Measurements from ENCODE around the gene TIGD3.

- TF ChIP-seq CBX1 (IDR thresholded peaks at IDR 0.05; ENCODE audit: low read depth) (no peak), PREB (CRISPR knock-in tag; IDR thresholded peaks at IDR 0.05) (no peak), BHLHE40 (IDR thresholded peaks at IDR 0.05; ENCODE audit: low read length) (no peak), CTCF (IDR thresholded peaks at IDR 0.05 in 2 of 3, conservative IDR thresholded peaks at IDR 0.05 in 1 of 3; ENCODE audit: insufficient read depth in 2 of 3, low read depth in 1 of 3, low read length in 3 of 3) (no peak), ZNF551 (CRISPR knock-in tag; IDR thresholded peaks at IDR 0.05) (no peak), MAZ (CRISPR knock-in tag; conservative IDR thresholded peaks at IDR 0.05 in 1 of 2, IDR thresholded peaks at IDR 0.05 in 1 of 2) (no peak), NCOA1 (IDR thresholded peaks at IDR 0.05; ENCODE audit: low read depth) (no peak), PHF8 (IDR thresholded peaks at IDR 0.05; ENCODE audit: borderline replicate concordance, low read length) (no peak), ELF4 (CRISPR knock-in tag; IDR thresholded peaks at IDR 0.05) (no peak), POLR2AphosphoS5 (IDR thresholded peaks at IDR 0.05; ENCODE audit: control insufficient read depth, insufficient read depth, low read depth, low read length) (no peak)
- TF ChIP-seq, protein P1, sequence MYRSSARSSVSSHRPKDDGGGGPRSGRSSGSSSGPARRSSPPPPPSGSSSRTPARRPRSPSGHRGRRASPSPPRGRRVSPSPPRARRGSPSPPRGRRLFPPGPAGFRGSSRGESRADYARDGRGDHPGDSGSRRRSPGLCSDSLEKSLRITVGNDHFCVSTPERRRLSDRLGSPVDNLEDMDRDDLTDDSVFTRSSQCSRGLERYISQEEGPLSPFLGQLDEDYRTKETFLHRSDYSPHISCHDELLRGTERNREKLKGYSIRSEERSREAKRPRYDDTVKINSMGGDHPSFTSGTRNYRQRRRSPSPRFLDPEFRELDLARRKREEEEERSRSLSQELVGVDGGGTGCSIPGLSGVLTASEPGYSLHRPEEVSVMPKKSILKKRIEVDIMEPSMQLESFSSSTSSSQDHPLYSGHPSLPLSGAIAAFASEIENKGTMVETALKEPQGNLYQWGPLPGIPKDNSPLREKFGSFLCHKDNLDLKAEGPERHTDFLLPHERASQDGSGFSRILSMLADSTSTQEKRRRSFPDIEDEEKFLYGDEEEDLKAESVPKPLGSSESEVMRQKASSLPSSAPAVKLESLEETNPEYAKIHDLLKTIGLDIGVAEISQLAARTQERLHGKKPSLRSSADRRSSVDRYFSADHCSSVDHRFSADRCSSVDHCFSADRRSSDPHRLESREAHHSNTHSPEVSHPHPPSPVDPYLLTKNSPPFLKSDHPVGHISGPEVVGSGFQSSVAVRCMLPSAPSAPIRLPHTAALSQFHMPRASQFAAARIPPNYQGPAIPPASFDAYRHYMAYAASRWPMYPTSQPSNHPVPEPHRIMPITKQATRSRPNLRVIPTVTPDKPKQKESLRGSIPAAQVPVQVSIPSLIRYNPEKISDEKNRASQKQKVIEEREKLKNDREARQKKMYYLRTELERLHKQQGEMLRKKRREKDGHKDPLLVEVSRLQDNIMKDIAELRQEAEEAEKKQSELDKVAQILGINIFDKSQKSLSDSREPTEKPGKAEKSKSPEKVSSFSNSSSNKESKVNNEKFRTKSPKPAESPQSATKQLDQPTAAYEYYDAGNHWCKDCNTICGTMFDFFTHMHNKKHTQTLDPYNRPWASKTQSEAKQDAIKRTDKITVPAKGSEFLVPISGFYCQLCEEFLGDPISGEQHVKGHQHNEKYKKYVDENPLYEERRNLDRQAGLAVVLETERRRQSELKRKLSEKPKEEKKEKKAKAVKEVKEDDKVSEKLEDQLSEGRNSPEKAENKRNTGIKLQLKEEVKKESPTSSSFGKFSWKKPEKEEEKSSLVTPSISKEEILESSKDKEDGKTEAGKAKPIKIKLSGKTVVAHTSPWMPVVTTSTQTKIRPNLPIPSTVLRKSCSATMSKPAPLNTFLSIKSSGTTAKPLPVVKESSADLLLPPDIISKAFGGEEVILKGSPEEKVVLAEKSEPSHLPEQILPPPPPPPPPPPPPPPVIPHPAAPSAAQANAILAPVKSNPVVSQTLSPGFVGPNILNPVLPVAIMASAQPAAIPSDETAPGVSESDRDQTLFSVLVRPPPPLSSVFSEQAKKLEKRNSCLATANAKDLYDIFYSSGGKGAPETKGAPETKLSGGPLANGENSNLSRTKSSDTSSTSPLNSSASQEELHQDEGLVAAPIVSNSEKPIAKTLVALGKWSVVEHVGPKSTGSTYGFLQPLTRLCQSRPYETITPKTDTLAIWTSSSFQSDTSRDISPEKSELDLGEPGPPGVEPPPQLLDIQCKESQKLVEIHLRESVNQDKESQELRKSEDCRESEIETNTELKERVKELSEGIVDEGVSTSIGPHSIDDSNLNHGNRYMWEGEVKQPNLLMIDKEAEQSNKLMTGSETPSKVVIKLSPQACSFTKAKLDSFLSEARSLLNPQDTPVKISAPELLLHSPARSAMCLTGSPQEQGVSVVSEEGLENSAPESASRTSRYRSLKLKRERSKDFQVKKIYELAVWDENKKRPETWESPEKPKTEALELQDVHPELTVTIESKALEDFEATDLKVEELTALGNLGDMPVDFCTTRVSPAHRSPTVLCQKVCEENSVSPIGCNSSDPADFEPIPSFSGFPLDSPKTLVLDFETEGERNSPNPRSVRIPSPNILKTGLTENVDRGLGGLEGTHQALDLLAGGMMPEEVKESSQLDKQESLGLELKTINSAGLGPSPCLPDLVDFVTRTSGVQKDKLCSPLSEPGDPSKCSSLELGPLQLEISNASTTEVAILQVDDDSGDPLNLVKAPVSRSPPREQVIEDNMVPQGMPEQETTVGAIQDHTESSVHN (IDR thresholded peaks at IDR 0.05; ENCODE audit: borderline replicate concordance in 1 of 2, low read depth in 1 of 2) = no peak
These were observed 43.8 kb upstream of the TIGD3 start for GRCh38 chr11:65310736-65311135.
